Fibroblast of skin of left quadriceps (primary cell): Measurements from ENCODE around the gene PGM2.
"Not testable (repeated sequence)": the region's sequence is repeated elsewhere in the genome, so short reads cannot be mapped to it uniquely, and the experiment has no call there.

Source experiments
- DNase-seq, 2 experiments: peaks; one replicate each; pipeline ENCODE4 v3.0.0-alpha.2; 2013; ENCODE audit warnings: low read depth in 2 of 2

PGM2 gene

DNA sequence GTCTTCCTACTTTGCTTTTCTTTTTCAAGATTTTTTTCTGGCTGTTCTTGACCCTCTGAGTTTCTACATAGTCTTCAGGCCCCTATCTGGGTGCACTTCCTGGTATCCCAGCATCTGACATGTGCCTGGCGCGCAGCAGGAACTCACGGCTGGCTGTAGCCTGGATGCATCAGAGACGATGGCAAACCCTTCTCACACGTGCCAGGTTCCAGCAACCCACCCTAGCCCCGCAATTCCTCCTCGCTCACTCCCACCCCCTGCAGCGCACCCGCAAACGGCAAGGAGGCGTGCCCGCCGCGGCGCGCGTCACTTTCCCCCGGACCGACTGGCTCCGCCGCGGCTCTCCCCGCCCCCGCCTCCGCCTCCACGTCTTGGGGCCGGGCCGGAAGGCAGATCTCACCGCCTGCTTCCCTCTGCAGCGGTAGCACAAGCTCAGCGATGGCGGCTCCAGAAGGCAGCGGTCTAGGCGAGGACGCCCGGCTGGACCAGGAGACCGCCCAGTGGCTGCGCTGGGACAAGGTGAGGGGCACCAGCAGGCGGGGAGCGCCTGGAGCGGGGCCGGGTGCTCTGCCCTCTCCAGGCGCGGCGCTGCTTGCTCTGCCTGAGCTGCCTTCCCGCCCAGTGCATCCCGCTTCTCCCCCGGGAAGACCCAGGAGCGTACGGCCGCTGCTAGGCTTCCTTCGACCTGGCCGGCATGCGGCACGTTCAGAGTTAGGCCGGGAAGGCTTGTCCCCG, at the start of gene PGM2:
TSS of gene PGM2 (plus strand) at position 392 of the 735 bp plus-strand sequence. CDS start at position 439, 47 bp downstream.
- DNase-seq = peak in 1 of 2 experiments; percentile 35

DNA sequence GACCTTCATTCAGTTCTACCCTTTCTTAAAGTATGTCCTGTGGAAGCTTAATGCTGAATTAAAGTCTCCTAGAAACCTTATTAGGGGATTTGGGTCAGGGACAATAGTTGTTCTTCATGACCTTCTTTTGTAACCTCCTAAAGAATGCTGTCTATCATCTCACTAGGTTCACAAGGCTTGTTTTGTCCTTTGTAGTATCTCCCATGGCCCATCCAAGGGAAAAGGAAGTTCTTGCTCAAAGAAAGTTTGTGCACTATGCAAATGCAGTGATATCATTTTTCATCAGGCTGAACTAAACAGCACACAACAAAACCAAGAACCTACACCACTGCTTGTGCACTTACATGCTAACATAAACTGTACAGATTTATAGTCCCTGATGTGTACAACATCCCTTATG, 46.6 kb upstream of the PGM2 start:
- no peak for DNase-seq

DNA sequence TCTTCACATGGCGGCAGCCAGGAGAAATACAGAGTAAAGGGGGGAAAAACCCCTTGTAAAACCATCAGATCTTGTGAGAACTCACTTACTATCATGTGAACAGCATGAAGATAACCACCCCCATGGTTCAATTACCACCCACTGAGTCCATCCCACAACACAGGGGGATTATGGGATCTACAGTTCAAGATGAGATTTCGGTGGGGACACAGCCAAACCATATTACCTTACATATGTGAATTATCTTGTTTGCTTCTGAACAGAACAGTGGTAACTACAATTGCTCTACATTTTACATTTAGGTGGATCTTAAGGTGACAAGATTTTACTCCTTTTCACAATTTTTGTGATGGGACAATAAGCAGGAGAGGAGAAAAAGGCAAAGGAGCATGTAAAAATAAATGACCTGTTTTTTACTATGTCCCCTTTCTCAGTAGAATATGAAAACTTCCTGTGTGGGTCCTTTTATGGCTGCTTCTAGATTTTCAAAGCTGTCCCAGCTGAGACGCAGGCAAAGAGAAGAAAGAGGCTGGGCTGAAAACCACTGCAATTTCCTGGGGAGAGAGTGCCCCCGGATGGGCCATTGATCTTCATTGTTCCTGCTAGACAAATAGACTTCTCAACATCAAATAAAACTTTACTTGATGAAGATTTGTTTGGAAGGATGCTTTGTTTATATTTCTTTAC, 45.9 kb upstream of the PGM2 start:
- no peak for DNase-seq

DNA sequence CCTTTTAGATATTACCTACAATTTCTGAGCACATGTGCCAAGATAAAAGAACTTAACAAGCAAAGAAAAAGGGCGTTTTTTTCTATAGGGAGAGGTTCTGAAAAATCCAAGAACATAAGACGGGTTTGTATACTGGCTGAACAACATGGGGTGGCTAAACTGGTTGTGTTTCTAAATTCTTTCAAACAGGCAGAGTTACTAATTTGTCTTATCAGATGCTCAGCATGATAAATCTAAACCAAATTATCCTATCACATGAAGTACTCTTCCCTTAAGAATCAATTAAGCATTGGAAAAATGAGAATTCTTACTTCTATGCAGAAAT, 45.4 kb upstream of the PGM2 start:
- no peak for DNase-seq

DNA sequence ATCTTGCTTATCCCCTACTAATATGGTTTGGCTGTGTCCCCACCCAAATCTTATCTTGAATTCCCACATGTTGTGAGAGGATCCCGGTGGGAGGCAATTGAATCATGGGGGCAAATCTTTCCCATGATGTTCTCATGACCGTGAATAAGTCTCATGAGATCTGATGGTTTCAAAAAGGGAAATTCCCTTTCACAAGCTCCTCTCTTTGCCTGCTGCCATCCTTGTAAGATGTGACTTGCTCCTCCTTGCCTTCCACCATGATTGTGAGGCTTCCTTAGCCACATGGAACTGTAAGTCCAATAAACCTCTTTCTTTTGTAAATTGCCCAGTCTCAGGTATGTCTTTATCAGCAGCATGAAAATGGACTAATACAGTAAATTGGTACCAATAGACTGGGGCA, 40.2 kb upstream of the PGM2 start:
- DNase-seq = not testable (repeated sequence)

DNA sequence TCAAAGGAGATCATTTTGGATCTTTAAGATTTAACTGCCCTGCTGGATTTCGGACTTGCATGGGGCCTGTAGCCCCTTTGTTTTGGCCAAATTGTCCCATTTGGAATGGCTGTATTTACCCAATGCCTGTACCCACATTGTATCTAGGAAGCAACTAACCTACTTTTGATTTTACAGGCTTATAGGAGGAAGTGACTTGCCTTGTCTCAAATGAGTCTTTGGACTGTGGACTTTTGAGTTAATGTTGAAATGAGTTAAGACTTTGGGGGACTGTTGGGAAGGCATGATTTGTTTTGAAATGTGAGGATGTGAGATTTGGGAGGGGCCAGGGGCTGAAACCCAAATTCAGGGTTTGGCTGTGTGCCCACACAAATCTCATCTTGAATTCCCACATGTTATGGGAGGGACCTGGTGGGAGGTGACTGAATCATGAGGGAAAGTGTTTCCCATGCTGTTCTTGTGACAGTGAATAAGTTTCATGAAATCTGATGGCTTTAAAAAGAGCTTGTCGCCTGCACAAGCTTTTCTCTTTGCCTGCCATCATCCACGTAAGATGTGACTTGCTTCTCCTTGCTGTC, 38.5 kb upstream of the PGM2 start:
- not testable (repeated sequence) for DNase-seq

DNA sequence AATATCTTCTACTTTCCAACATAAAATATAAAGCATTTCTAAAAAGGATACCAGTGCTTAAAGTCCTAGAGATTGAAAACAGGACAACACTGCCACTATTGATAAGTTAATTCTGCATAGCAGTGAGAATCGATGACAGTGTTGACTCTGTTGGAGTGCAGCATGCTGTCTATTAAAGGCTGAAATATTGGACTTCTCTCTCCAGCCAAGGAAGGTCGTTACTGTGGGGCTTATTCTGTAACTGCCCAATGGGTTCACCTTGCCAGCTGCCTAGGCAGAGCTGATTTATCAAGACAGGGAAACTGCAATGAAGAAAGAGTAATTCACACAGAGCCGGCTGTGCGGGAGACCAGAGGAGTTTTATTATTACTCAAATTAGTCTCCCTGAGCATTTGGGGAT, 37.7 kb upstream of the PGM2 start:
- no peak for DNase-seq

DNA sequence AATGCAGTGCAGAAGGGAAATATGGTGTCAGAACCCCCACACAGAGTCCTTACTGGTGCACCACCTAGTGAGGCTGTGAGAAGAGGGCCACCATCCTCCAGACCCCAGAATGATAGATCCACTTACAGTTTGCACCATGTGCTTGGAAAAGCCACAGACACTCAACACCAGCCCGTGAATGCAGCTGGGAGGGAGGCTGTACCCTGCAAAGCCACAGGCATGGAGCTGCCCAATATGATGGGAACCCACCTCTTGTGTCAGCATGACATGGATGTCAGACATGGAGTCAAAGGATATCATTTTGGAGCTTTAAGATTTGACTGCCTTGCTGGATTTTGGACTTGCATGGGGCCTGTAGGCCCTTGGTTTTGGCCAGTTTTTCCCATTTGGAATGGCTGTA, 34.2 kb upstream of the PGM2 start:
- no peak for DNase-seq

DNA sequence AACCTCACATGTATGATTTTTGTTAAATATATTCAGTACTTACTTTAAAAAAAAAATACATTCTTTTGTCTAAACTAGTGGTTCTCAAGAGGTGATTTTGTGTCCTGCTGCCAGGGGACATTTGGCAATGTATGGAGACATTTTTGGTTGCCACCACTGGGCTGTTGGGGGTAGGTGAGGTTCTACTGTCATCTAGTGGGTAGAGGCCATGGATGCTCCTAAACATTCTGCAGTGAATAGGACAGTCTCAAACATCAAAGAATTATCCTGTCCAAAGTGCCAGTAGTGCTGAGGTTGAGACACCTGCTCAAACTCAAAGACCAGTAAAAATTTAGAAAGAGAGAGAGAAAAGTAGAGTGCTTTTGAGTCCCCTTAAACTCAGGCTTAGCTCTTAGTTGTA, 32.9 kb upstream of the PGM2 start:
- no peak for DNase-seq

DNA sequence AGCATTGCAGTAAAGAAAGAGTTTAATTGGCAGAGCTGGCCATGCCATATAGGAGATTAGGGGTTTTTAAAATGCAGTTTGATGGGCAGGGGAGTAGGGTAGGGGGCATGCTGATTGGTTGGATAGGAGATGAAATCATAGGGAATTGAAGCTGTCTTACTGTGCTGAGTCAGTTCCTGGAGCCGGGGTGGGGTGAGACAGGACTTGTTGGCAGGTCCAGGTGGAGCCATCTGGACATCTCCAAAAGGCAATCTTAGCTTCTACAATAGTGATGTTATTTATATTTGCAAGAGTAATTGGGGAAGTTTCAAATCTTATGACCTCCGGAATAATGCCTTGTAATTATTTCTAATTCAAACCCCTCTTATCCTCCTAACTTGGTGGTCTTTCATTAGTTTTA, 32.4 kb upstream of the PGM2 start:
- no peak for DNase-seq

DNA sequence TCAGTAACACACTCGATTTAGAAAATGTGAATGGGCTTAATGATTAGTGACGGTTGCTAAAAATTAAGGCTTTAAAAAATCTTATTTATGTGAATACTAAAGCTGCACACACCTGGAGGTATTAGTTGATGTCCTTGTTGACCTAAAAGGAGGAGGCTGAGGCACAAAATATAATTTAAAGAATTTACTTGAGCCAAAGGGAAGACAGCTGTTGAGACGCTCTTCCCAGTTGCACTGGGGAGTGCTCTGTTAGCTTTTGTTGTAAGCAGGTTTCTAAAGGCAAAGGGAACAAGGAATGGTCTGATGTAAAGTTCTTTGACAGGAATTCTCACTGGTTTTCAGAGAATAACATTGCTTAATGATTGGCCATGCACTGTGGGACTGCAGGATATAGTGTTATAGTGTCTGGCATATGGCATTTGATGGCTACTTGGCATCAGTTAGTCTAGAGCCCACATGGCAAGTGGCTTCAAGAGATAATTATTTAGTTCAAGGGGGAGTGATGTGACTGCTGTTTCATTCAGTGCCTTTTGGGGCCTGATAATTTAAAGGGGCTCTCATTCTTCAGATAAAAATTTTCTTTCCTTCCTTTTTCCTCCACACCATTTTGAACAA, 30.8 kb upstream of the PGM2 start:
- DNase-seq = no peak

DNA sequence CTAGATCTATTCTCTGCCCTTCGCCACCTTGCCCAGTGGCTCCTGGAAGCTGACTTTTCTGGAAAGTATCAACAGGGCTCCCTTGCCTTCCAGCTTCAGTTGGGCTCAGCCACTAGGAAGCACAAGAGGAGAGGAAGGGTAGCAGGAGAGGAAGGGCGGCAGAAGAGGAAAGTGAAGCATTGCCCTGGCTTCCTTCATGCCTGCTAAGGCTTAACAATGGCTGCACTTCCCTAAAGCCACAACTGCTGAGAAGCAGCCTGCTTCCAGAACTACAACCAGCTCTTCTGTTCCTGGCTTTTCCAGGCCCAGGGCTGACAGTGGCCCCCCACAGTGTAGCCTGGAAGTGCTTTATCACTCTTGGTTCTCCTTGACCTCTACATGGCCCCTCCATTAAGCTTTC, 29.1 kb upstream of the PGM2 start:
- DNase-seq = no peak

DNA sequence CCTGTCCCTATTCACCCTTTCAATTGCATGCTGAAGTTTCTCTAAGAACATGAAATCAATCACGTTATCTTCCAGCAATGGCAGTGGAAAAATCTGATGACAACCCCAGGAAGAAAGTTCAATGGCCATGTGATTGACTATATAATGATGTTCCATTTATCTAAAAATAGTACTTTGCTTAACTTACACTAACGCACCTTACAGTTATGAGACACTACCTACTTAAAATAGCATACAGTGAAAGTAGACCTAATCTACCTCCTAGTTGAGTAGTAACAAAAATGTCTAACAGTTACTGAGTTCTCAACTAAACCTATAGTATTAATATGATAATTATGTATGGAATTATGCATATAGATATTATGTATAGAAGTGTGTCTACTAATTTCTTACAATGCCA, 28.6 kb upstream of the PGM2 start:
- no peak for DNase-seq

DNA sequence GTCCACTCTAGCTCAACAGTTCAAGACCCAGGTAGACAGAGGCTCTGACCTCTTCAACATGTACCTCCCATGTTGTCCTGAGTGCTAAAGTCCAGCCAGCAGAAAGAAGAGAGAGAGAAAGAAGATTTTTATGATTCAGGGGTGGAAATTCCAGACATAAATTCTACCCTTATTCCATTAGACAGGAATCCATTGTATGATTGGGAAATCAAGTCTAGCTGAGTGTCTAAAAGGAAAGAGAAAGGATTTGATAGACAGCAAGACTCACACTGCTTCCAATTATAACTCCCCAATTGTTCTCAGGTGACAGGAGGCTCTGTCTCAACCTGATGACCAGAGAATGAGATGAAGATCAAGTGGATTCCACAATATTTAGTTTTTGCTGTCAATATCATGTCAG, 27.9 kb upstream of the PGM2 start:
- DNase-seq = no peak

DNA sequence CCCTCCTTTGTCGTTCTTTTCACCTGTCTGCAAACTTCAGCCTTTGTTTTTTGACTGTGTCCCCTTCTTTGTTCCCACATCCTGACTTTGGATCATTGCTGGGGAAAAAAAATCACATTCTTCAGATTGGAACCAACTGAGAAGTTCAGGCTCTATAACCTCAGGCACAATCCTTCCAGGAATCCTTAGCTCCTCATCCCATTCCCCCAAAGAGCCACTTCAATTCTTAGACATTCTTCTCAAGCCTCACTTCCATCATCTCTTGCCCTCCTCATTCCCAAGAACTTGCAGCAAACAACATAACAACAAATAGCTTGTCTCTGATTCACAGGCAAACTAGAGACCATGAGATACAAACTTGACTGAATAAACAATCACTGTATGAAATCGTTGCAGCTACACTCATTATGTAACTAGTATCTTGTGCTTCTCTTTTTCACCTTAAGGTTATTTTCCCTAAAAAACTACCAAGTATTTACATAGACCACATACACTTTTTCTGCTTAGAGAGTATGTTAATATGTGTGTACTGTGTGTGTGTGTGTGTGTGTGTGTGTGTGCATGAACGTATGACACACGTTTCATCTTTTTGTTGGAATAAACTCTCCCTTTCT, 26.4 kb upstream of the PGM2 start:
- no peak for DNase-seq

DNA sequence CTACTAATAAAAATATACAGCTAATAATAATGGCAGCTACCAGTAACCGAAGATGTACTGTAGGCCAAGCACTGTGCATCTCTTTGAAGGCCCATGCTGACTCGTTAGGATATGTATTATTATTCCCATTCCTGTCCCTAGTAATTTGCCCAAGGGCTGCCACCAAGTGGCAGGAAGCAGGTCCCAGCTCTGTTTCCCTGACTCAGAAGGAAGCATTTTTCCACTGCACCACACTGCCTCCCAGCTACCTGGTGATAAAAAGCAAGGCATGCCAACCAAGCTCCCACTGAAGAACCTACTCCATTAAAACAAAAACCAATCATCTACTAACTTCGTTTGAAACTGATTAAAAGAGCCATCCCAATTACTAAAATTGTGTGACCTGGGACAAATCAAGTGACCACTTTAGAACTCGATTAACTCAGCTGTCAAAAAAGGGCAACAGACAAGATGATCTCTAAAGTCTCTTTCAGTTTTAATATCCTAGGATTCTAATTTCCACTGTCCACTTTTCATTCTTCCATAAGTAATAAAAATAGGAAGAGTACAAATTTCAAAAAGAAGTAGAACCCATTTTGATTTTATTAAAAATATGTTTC, 24.3 kb upstream of the PGM2 start:
- DNase-seq = no peak

DNA sequence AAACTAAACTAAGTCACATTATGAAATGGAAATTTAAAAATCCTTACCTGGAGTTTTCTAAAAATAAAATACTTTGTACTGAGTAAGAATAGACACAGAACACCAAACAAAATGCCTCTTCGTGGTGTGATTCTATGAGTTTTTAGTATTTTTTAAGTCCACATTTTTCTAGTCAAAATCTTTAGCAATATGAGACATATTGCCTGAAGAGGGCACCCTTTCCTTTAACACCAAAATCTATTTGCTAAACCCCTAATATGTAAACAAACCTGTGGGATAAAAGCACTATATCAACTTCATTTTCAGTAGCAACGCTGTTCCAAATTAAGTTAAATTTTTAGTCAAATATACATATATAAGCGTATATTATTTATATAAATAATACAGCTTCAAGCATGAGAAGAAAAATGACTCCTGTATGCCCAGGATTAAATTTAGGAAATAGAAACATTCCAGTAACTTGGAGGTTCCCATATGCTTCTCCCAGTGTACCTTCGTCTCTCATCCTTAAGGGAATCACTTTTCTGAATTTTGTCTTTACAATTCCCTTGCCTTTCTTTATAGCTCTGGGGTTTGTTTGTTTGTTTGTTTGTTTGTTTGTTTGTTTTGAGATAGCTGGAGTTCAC, 23.0 kb upstream of the PGM2 start:
- peak in 1 of 2 experiments; percentile 20 for DNase-seq

DNA sequence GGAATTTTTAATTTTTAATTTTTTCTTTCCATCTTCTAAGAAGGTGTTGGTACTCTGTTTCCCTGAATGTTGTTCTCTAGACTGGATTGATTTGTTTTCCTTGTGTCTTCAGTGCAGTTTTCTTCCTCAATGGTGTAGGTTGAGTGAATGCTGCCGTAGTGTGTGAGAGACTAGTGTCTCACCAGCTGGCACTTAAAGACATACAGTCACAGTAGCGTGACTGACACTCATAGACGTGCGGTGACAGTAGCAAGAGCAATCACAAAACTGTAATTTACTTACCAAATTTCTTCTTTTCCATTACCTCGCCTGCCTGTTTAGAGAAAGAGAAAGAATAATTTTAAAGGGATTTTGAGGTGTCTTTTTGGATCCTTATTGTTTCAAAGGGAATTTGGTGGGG, 21.4 kb upstream of the PGM2 start:
- no peak for DNase-seq

DNA sequence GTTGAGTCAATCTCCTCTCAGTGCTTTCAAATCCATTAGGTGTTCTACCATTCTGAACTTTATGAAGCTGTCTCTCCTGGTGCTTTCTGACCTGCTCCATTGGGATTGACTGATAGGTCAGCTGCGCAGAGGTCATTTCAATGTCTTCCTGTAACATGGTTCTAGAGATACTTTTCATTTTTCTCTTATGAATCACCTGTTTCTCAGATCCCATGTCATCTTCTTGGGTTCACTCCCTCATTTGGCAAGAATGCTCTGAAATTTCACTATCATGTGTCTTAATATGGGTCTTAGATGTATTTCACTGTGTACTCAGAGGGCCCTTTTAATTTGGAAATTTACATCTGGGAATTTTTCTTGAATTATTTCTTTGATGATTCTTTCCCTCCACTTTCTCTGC, 13.8 kb upstream of the PGM2 start:
- peak in 1 of 2 experiments; percentile 9 for DNase-seq

DNA sequence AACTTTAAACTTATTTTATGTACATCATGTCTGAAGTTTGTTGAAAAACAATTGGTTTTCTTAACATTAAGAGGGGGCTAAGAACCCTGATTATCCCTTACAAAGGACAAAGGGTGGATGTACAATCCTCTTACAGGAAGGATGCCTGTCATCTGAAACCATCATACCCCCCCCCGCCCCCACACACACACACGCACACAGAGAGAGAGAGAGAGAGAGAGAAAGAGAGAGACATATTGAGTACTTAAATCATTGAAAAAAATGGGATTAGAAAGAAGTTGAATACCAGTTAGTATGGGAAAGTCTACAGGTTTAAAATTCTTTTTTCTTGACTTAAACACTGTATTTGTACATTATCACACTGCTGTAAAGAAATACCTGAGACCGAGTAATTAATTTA, 10.9 kb upstream of the PGM2 start:
- DNase-seq = no peak

DNA sequence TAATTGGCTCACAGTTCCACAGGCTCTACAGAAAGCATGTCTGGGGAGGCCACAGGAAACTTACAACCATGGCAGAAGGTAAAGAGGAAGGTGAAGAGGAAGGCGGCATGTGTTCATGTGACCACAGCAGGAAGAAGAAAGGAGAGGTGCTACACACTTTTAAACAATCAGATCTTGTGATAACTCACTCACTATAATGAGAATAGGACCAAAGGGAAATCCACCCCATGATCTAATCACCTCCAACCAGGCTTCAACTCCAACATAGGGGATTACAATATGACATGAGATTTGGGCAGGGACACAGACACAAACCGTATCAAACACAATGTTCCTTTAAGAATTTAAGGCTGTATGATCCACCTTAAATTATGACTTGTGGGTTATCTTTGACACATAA, 10.5 kb upstream of the PGM2 start:
- DNase-seq = no peak

DNA sequence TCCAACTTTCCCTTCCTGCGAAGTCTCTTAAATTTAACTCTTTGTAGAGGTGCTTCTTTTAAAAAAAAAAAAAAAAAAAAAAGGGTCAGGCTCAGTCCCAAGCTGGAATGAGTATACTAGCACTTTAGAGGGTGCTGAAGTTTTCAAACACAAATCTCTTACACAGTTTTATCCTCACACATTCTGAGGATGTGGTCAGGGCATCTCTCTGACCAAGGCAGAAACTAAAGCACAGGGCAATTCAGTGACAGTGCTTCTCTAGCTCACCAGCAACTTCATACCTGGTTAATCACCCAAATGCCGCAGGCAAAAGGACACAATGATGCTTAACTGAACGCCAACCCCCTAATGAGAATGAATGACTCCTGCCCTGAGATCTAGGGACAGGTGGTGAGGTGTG, 9.8 kb upstream of the PGM2 start:
- DNase-seq = no peak
